ENCODE measurements around the gene STYXL2. TPM values are rescaled to one million over a fixed set of nuclear protein-coding genes. Genes with fewer than 3 reads are reported as not detected.

The STYXL2 gene
- total and polyA plus RNA-seq, 2 of the 8 experiments (the other 6 are each of a cell fraction or from before 2014, with no cell fraction given), result 0.09 to 0.22 TPM

DNA sequence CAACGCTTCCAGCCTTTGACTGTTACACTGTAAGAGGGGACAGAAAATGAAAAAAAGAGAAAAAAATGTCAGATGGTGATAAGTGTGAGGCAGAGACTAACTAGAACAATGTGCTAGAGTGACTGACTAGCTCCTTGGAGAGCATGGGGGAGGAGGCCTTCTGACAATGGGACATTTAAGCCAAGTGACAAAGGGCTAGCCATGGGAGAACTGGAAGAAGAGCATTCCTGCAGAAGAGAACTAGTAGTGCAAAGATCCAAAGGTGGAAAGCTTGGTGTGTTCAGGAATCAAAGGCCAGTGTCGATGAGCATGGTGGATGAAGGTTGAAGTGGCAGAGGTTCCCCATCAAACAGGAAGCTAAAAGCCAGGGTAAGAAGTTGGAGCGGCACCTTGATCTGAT, 25.8 kb downstream of the STYXL2 start (continued):
- TF ChIP-seq, protein P1, sequence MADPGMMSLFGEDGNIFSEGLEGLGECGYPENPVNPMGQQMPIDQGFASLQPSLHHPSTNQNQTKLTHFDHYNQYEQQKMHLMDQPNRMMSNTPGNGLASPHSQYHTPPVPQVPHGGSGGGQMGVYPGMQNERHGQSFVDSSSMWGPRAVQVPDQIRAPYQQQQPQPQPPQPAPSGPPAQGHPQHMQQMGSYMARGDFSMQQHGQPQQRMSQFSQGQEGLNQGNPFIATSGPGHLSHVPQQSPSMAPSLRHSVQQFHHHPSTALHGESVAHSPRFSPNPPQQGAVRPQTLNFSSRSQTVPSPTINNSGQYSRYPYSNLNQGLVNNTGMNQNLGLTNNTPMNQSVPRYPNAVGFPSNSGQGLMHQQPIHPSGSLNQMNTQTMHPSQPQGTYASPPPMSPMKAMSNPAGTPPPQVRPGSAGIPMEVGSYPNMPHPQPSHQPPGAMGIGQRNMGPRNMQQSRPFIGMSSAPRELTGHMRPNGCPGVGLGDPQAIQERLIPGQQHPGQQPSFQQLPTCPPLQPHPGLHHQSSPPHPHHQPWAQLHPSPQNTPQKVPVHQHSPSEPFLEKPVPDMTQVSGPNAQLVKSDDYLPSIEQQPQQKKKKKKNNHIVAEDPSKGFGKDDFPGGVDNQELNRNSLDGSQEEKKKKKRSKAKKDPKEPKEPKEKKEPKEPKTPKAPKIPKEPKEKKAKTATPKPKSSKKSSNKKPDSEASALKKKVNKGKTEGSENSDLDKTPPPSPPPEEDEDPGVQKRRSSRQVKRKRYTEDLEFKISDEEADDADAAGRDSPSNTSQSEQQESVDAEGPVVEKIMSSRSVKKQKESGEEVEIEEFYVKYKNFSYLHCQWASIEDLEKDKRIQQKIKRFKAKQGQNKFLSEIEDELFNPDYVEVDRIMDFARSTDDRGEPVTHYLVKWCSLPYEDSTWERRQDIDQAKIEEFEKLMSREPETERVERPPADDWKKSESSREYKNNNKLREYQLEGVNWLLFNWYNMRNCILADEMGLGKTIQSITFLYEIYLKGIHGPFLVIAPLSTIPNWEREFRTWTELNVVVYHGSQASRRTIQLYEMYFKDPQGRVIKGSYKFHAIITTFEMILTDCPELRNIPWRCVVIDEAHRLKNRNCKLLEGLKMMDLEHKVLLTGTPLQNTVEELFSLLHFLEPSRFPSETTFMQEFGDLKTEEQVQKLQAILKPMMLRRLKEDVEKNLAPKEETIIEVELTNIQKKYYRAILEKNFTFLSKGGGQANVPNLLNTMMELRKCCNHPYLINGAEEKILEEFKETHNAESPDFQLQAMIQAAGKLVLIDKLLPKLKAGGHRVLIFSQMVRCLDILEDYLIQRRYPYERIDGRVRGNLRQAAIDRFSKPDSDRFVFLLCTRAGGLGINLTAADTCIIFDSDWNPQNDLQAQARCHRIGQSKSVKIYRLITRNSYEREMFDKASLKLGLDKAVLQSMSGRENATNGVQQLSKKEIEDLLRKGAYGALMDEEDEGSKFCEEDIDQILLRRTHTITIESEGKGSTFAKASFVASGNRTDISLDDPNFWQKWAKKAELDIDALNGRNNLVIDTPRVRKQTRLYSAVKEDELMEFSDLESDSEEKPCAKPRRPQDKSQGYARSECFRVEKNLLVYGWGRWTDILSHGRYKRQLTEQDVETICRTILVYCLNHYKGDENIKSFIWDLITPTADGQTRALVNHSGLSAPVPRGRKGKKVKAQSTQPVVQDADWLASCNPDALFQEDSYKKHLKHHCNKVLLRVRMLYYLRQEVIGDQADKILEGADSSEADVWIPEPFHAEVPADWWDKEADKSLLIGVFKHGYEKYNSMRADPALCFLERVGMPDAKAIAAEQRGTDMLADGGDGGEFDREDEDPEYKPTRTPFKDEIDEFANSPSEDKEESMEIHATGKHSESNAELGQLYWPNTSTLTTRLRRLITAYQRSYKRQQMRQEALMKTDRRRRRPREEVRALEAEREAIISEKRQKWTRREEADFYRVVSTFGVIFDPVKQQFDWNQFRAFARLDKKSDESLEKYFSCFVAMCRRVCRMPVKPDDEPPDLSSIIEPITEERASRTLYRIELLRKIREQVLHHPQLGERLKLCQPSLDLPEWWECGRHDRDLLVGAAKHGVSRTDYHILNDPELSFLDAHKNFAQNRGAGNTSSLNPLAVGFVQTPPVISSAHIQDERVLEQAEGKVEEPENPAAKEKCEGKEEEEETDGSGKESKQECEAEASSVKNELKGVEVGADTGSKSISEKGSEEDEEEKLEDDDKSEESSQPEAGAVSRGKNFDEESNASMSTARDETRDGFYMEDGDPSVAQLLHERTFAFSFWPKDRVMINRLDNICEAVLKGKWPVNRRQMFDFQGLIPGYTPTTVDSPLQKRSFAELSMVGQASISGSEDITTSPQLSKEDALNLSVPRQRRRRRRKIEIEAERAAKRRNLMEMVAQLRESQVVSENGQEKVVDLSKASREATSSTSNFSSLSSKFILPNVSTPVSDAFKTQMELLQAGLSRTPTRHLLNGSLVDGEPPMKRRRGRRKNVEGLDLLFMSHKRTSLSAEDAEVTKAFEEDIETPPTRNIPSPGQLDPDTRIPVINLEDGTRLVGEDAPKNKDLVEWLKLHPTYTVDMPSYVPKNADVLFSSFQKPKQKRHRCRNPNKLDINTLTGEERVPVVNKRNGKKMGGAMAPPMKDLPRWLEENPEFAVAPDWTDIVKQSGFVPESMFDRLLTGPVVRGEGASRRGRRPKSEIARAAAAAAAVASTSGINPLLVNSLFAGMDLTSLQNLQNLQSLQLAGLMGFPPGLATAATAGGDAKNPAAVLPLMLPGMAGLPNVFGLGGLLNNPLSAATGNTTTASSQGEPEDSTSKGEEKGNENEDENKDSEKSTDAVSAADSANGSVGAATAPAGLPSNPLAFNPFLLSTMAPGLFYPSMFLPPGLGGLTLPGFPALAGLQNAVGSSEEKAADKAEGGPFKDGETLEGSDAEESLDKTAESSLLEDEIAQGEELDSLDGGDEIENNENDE (IDR thresholded peaks at IDR 0.05; ENCODE audit: insufficient replicate concordance, low read length), result no peak
- TF ChIP-seq BCL11A (IDR thresholded peaks at IDR 0.05; ENCODE audit: low read depth in 2 of 2, low read length in 2 of 2), result no peak
- TF ChIP-seq POLR2AphosphoS5 (IDR thresholded peaks at IDR 0.05; ENCODE audit: low read depth, low read length), result no peak
- TF ChIP-seq HDAC6 (IDR thresholded peaks at IDR 0.05; ENCODE audit: low read depth, low read length), result no peak
- TF ChIP-seq MAX (IDR thresholded peaks at IDR 0.05), result no peak
- no peak for TF ChIP-seq EP300 (IDR thresholded peaks at IDR 0.05; ENCODE audit: borderline replicate concordance in 1 of 2, low read depth in 2 of 2, low read length in 2 of 2)
- no peak for TF ChIP-seq EZH2 (IDR thresholded peaks at IDR 0.05; ENCODE audit: low read depth, low read length, severe bottlenecking)
- no peak for TF ChIP-seq KDM5A (IDR thresholded peaks at IDR 0.05; ENCODE audit: low read length)
